Measurements from ENCODE around the gene YJU2. TPM values are rescaled to one million over a fixed set of nuclear protein-coding genes. Genes with fewer than 3 reads are reported as not detected.
"Not testable (repeated sequence)": the region's sequence is repeated elsewhere in the genome, so short reads cannot be mapped to it uniquely, and the experiment has no call there.

YJU2 gene
- total and polyA plus RNA-seq, 2 of the 8 experiments (the other 6 are each of a cell fraction or from before 2014, with no cell fraction given), result 26.8 to 27.7 TPM

GRCh38 chr19:4274321-4274686, 27.4 kb downstream of the YJU2 start:
- H3K23ac ChIP-seq (ENCODE audit: insufficient read length); H3K27me3 ChIP-seq (replicated peaks in 1 of 4; ENCODE audit: control insufficient read depth in 3 of 4, extremely low read depth in 1 of 4, insufficient read depth in 3 of 4, low read length in 3 of 4); H3K56ac ChIP-seq (replicated peaks; ENCODE audit: insufficient read length, low read depth, low read length); H3K23me2 ChIP-seq (ENCODE audit: low read depth, low read length); H2BK12ac ChIP-seq (ENCODE audit: low read depth, low read length); H3K9me3 ChIP-seq (ENCODE audit: insufficient read depth in 2 of 2, low read depth in 1 of 2, low read length in 1 of 2); H3K79me1 ChIP-seq (ENCODE audit: low read depth, low read length); DNase-seq (ENCODE audit: low read depth in 1 of 2, low spot score in 2 of 2); H3K27ac ChIP-seq (ENCODE audit: low read depth, low read length); H2AFZ ChIP-seq (ENCODE audit: low read length); H4K91ac ChIP-seq (replicated peaks; ENCODE audit: insufficient read length, low read length); H3K9ac ChIP-seq (replicated peaks in 1 of 4; ENCODE audit: extremely low read depth in 1 of 4, low read depth in 3 of 4, low read length in 3 of 4); H2BK5ac ChIP-seq (ENCODE audit: low read depth, low read length); H3K79me2 ChIP-seq (ENCODE audit: control insufficient read depth in 1 of 2, insufficient read depth in 2 of 2, low read length in 2 of 2); H3K4ac ChIP-seq (replicated peaks; ENCODE audit: insufficient read length, low read depth, low read length); H2AK5ac ChIP-seq (ENCODE audit: low read depth, low read length); H2BK120ac ChIP-seq (replicated peaks; ENCODE audit: low read depth, low read length); H3K4me2 ChIP-seq (ENCODE audit: insufficient read depth in 1 of 2, low read depth in 2 of 2, low read length in 2 of 2); H4K8ac ChIP-seq (ENCODE audit: extremely low read depth, insufficient read depth, low read length); H2BK20ac ChIP-seq (ENCODE audit: low read length); FAIRE-seq; H3K18ac ChIP-seq (ENCODE audit: extremely low read depth, low read length); H3K36me3 ChIP-seq (ENCODE audit: control insufficient read depth in 2 of 4, insufficient read depth in 4 of 4, low read length in 3 of 4); H4K20me1 ChIP-seq (replicated peaks in 1 of 2; ENCODE audit: control insufficient read depth in 1 of 2, insufficient read depth in 2 of 2, low read length in 2 of 2); H4K5ac ChIP-seq (ENCODE audit: insufficient read length, low read depth, low read length); H2BK15ac ChIP-seq (ENCODE audit: low read length); H3K4me3 ChIP-seq (ENCODE audit: extremely low read depth in 1 of 4, insufficient read depth in 2 of 4, low read depth in 3 of 4, low read length in 4 of 4); H3K4me1 ChIP-seq (replicated peaks in 1 of 4; ENCODE audit: control insufficient read depth in 3 of 4, insufficient read depth in 4 of 4, low read length in 3 of 4); H3K14ac ChIP-seq (ENCODE audit: insufficient read length): not testable (repeated sequence)
- 89% methylated on average over 6 of the region's 6 CpGs; no CpG with 5 or more reads in 1 of the 2 experiments for WGBS, 2 experiments (ENCODE audit: extremely low coverage in 1 of 2, insufficient coverage in 1 of 2, insufficient read length in 1 of 2, insufficient replicate concordance in 2 of 2, low coverage in 1 of 2, low lambda C conversion rate in 2 of 2, missing lambda C conversion rate in 1 of 2)
- ChIA-PET CTCF (ENCODE audit: partially characterized antibody) (interaction anchor here (0.6 to 14.6 kb wide), 5 partner anchors 19 to 266 kb away, joined by 3 to 311 read pairs (median 3); partner anchors contain the start of genes MPND and STAP2), POLR2A (ENCODE audit: partially characterized antibody) (interaction anchor here (0.7 to 4.0 kb wide), 4 partner anchors 8 to 170 kb away, joined by 3 to 19 read pairs (median 3); partner anchors contain the start of gene MPND)
